HG02885 (cell line): ENCODE results near the gene REV3L.

ENCODE experiments used
- ATAC-seq: cut with Tn5 transposase; IDR thresholded peaks from one replicate; pipeline ENCODE4 v1.9.1; 2021; ENCODE audit warnings: mild to moderate bottlenecking; ENCODE audit not compliant: unreplicated experiment, poor library complexity

REV3L gene

DNA sequence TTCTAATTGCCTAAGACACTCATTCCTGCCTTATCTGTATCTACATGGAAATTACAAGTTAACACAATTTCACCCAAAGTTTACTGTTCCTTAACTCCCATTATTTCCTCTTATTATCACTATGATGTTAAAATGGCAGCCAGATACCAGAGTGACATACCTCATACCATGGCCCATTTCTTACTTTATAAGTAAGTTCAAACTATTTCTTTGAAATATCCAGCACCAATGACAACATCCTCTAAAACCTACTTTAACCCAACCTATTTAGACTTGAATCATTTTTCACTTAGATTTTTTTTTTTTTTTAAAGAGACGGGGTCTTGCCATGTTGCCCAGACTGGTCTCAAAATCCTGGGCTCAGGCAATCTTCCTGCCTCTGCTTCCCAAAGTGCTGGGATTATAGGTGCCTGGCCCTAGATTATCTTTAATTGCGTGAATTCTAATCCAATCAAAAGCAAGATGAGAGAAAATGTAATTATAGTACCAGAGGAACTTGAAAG lies 10.0 kb downstream of the REV3L start:
- ATAC-seq: no peak

DNA sequence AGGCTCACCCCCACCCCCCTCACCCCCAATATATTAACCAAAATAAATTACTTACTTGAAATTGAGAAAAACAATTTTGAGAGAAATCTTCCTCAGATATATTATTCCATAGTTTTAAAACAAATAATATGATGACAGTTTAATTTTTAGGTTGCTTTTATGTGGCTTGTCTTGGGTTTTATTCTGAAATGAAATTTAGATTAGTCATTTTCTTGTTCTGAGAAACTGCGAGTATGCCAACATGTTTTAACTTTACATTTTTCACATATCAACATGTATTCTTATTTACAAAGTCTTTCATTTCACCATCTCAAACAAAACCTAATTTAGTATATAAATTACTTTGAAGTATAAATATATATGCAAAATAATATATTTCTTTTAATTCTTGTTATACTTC lies 11.1 kb downstream of the REV3L start:
- no peak for ATAC-seq

- ATAC-seq: no peak
These were observed 11.5 kb downstream of the REV3L start for GRCh38 chr6:111471533-111471932.

- ATAC-seq: no peak
These were observed 12.0 kb downstream of the REV3L start for GRCh38 chr6:111470991-111471390.

DNA sequence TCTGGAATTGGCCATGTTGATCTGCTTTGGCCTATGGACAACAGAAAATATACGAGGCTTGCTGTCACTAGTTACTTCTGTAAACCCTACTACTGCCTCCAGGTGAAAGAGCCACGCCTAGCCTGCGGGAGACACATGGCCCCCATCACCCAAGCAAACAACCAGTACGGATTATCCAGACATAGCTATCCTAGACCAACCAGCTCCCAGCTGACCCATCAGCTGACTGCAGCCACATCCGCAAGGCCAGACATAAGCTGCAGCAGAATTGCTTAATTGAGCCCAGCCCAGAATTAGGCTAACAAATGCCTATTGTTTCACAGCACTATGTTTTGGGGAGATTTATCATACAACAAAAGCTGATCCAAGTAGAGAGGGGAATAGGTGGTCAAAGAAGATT lies 13.5 kb downstream of the REV3L start:
- ATAC-seq: no peak

- no peak for ATAC-seq
These were observed 14.5 kb downstream of the REV3L start for GRCh38 chr6:111468329-111469012.

GRCh38 chr6:111464184-111464583 lies 18.8 kb downstream of the REV3L start:
- ATAC-seq: no peak

- no peak for ATAC-seq
These were observed 20.1 kb downstream of the REV3L start for GRCh38 chr6:111462770-111463391.

- ATAC-seq: no peak
These were observed 21.2 kb downstream of the REV3L start for GRCh38 chr6:111461860-111462259.

- ATAC-seq: no peak
These were observed 24.3 kb downstream of the REV3L start for GRCh38 chr6:111458670-111459232.

- ATAC-seq: no peak
These were observed 26.8 kb downstream of the REV3L start for GRCh38 chr6:111456208-111456607.

- ATAC-seq: no peak
These were observed 32.4 kb downstream of the REV3L start for GRCh38 chr6:111450636-111451035.

DNA sequence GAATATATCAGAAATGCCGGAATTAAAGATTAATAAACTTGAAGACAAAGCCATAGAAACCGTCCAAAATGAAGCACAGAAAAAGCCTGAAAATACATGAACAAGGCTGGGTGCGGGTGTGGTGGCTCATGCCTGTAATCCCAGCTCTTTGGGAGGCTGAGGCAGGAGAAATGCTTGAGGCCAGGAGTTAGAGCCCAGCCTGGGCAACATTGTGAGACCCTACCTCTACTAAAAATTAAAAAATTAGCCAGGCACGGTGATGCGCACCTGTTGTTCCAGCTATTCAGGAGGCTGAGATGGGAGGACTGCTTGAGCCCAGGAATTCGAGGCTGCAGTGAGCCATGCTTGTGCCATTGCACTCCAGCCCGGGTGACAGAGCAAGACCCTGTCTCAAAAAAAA lies 32.9 kb downstream of the REV3L start:
- ATAC-seq: no peak

- ATAC-seq: no peak
These were observed 33.9 kb downstream of the REV3L start for GRCh38 chr6:111449129-111449528.

DNA sequence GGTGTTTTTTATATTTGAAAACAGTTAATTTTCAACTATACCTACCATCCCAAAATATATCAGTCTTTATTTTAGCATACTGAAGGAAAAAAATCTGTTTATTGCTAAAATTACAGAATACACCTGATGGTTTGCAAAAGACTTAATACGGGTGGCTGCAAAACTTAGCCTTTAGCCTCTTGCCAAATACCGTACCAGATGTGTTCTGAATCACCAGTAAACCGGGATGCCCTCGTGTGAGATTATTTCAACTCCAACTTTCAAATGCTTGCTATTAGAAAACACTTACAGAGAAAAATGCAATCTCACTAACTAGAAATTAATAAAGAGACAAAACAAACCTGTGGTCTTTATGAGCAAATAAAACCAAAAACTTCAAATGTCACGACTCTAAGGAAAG lies 36.0 kb downstream of the REV3L start:
- ATAC-seq: no peak

DNA sequence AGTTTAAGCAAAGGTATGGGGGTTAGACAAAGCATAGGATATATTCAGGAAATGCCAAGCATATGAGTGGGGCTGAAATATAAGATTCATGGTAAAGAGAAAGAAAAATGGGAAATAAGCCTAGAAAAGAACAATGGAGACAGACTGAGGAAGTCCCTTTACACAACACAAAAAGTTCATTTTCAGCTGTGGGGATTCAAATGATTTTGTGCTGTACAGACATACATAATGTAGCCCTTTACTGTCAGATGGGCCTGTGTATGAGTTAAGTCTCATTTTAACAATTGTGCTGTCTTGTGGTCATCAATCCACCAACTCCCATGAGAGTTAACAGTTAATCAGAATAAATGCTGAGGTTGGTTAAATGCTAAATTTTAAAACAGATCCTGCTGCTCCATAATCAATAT lies 37.2 kb downstream of the REV3L start:
- no peak for ATAC-seq

GRCh38 chr6:111444794-111445193 lies 38.2 kb downstream of the REV3L start:
- ATAC-seq: no peak

- no peak for ATAC-seq
These were observed 41.3 kb downstream of the REV3L start for GRCh38 chr6:111441678-111442243.

GRCh38 chr6:111439171-111439570 lies 43.8 kb downstream of the REV3L start:
- ATAC-seq: no peak

DNA sequence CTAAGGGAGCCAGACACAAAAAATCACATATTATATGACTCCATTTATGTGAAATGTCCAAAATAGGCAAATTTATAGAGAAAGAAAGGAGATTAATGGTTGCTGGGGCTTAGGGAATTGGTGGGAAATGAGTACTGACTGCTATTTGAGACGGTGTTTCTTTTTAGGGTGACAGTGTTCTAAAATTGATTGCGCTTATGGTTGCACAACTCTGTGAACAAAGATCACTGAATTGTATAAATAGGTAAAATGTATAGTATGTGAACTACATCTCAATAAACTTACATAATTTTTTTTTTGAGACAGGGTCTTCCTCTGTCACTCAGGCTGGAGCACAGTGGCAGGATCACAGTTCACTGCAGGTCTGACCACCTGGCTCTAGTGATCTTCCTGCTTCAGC lies 45.4 kb downstream of the REV3L start:
- ATAC-seq: no peak

DNA sequence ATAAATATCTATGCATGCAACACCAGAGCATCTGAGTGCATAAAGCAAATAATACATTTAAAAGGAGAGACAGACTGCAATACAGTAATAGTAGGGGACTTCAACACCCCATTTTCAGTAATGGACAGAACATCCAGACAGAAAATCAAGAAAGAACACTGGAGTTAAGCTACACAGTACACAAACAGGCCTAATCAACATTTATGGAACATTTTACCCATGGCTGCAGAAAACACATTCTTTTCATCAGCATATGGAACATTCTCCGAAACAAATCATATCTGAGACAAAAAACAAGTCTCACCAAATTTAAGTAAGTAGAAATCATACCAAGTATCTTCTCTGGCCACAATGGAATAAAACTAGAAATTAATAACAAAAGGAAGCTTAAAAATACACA lies 50.5 kb downstream of the REV3L start:
- ATAC-seq: no peak
